Measurements from ENCODE around the gene FAM171A2. TPM values are rescaled to one million over a fixed set of nuclear protein-coding genes. Genes with fewer than 3 reads are reported as not detected.

The FAM171A2 gene
- total and polyA plus RNA-seq, 7 donors = 0.66 to 1.7 (median 1.4) TPM; not detected in 2

DNA sequence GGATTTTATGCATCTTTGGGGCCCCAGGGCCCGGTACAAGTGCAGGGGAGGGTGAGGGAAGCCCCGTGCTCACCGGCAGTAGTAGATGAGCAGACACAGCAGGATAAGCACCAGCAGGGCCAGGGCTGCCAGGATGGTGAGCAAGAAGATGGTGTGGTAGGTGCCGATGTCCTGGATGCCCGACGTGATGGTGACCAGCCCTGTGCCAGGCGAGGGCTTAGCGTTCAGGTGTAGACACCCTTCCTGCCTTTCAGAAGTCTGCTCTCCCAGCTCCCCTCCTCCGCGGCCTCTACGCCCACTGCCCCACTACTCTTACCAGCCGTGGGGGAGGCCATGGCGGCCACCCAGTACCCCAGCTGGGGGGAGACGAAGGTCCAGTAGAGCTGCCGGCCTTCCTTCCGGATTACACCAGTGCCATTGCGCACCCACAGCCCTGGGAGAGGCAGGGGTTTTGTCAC is 8.0 kb downstream of the FAM171A2 start:
- TF ChIP-seq, protein P1, sequence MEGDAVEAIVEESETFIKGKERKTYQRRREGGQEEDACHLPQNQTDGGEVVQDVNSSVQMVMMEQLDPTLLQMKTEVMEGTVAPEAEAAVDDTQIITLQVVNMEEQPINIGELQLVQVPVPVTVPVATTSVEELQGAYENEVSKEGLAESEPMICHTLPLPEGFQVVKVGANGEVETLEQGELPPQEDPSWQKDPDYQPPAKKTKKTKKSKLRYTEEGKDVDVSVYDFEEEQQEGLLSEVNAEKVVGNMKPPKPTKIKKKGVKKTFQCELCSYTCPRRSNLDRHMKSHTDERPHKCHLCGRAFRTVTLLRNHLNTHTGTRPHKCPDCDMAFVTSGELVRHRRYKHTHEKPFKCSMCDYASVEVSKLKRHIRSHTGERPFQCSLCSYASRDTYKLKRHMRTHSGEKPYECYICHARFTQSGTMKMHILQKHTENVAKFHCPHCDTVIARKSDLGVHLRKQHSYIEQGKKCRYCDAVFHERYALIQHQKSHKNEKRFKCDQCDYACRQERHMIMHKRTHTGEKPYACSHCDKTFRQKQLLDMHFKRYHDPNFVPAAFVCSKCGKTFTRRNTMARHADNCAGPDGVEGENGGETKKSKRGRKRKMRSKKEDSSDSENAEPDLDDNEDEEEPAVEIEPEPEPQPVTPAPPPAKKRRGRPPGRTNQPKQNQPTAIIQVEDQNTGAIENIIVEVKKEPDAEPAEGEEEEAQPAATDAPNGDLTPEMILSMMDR (IDR thresholded peaks at IDR 0.05) = no peak
- TF ChIP-seq POLR2A (IDR thresholded peaks at IDR 0.05) (no peak), EP300 (IDR thresholded peaks at IDR 0.05) (no peak), POLR2AphosphoS5 (IDR thresholded peaks at IDR 0.05) (no peak)
- WGBS, 2 donors = 84 to 86% methylated on average over 17 of the region's 17 CpGs
- no peaks in the 10 kb centered on the region for H3K27me3 ChIP-seq
- peaks cover 0 to 26% (median 20%) of the 10 kb centered on the region in 4 donors for H3K36me3 ChIP-seq
- no peaks in the 10 kb centered on the region for H3K9me3 ChIP-seq
- no peak overlapping the region for H3K4me3 ChIP-seq
- H3K4me1 ChIP-seq = peaks cover 0 to 7% (median 6%) of the 10 kb centered on the region in 4 donors
- DNase-seq = no peak
- intact Hi-C loops (cut with DNase I) = no loop called here
- no peak overlapping the region for H3K27ac ChIP-seq

DNA sequence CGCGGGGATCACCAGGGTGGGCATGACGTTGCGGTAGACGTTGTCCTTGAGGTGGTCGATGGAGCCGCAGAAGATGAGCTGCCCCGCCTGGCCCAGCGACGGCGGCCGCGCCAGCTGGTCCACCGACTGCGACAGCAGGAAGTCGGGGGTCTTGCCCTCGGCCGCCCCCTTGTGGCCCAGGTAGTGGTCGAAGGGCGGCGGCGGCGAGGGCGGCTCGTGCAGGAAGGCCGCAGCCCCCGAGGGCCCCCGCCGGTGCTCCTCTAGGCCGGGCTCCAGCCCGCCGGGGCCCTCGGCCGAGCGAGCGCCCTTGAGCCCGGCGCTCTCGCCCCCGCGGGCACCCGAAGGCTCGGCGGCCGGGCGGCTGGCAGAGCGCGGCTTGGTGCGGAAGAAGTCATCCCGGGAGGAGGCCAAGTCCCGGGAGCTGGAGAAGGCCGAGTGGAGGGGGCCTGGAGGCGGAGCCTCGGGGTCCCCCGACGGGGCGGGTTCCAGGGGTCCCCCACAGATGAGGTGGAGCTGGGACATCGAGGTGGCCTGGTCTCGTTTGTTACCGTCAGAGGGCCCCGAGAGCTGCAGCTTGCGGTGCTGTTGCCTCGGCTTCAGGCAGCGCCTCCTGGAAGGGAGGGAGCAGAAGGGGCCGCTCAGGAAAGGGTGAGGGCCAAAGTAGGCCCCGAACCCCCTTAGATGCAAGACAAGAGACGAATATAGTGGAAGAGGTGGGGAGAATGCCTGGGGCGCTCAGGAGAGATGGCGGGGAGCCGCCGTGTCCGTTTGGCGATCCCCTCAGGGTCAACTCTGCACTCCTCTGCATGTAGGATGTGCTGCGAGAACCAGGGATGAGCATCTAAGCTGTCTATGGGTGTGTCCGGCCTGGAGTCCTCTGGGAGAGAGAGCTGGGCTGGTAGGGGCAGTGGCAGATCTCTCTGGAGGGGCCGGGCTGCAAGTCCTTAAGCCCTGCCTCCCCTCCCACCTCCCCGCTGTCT is 8.8 kb downstream of the FAM171A2 start:
- Histone ChIP-seq H3K9me3 (no peaks in the 10 kb centered on the region), H3K36me3 (peaks cover 0 to 34% (median 26%) of the 10 kb centered on the region in 4 donors), H3K27me3 (no peaks in the 10 kb centered on the region), H3K4me3 (peak overlapping the region in 2 of 4 donors; percentile 37 to 52), H3K27ac (no peak overlapping the region), H3K4me1 (peaks cover 0 to 7% (median 6%) of the 10 kb centered on the region in 4 donors)
- no peak for DNase-seq
- no peak for TF ChIP-seq POLR2AphosphoS5 (IDR thresholded peaks at IDR 0.05)
- TF ChIP-seq EP300 (IDR thresholded peaks at IDR 0.05) = no peak
- TF ChIP-seq, protein P1 (IDR thresholded peaks at IDR 0.05) = no peak
- TF ChIP-seq POLR2A (IDR thresholded peaks at IDR 0.05) = no peak
- WGBS, 2 donors = 36 to 44% methylated on average over 77 of the region's 77 CpGs
- intact Hi-C loops (cut with DNase I) = no loop called here

- H3K9me3 ChIP-seq = no peaks in the 10 kb centered on the region
- peaks cover 0 to 43% (median 29%) of the 10 kb centered on the region in 4 donors for H3K36me3 ChIP-seq
- H3K4me1 ChIP-seq = peaks cover 0 to 7% (median 6%) of the 10 kb centered on the region in 4 donors
- 16 to 27% methylated on average over 98 of the region's 98 CpGs for WGBS, 2 donors
- peak overlapping the region in 3 of 4 donors; percentile 37 to 52 (median 50) for H3K4me3 ChIP-seq
- peak overlapping the region in 3 of 4 donors; percentile 44 to 58 (median 53) for H3K27ac ChIP-seq
- intact Hi-C loops (cut with DNase I) = no loop called here
- TF ChIP-seq EP300 (IDR thresholded peaks at IDR 0.05) (no peak), POLR2A (IDR thresholded peaks at IDR 0.05) (no peak), POLR2AphosphoS5 (IDR thresholded peaks at IDR 0.05) (no peak)
- TF ChIP-seq, protein P1 (IDR thresholded peaks at IDR 0.05) = no peak
- H3K27me3 ChIP-seq = no peaks in the 10 kb centered on the region
- no peak for DNase-seq
Observed at GRCh38 chr17:44353672-44354331, 9.9 kb downstream of the FAM171A2 start.

- no peaks in the 10 kb centered on the region for H3K9me3 ChIP-seq
- intact Hi-C loops (cut with DNase I) = no loop called here
- peak overlapping the region in 3 of 4 donors; percentile 37 to 52 (median 50) for H3K4me3 ChIP-seq
- H3K27ac ChIP-seq = peak overlapping the region in 3 of 4 donors; percentile 44 to 58 (median 53)
- 52 to 56% methylated on average over 22 of the region's 22 CpGs for WGBS, 2 donors
- H3K36me3 ChIP-seq = peaks cover 0 to 43% (median 29%) of the 10 kb centered on the region in 4 donors
- DNase-seq = no peak
- TF ChIP-seq, protein P1 (IDR thresholded peaks at IDR 0.05) = no peak
- TF ChIP-seq POLR2AphosphoS5 (IDR thresholded peaks at IDR 0.05) = no peak
- no peak for TF ChIP-seq EP300 (IDR thresholded peaks at IDR 0.05)
- no peak for TF ChIP-seq POLR2A (IDR thresholded peaks at IDR 0.05)
- H3K27me3 ChIP-seq = no peaks in the 10 kb centered on the region
- peaks cover 0 to 7% (median 6%) of the 10 kb centered on the region in 4 donors for H3K4me1 ChIP-seq
Observed at GRCh38 chr17:44352828-44353671, 10.6 kb downstream of the FAM171A2 start.
